Activated naive CD4-positive, alpha-beta T cell treated with anti-CD3 and anti-CD28 coated beads, Interleukin-2, amount 10 ng/mL, durations not matched to agents 7 days and 5 days (primary cell): Measurements from ENCODE around the gene IKZF2.

Experiments used
- CTCF ChIA-PET: fragments of 350-600 bp; sonication (Branson Sonifier 250); formaldehyde crosslinking; loops from one replicate; lab custom pipeline; 2021; ENCODE audit warnings: antibody characterized with exemption; lab: Charles Lee
- DNase-seq: peaks from one replicate; pipeline ENCODE4 v3.0.0-alpha.2; 2020
- H3K27ac Mint-ChIP-seq: one replicate; pipeline ENCODE4 v1.8.0; 2021; ENCODE audit warnings: mild to moderate bottlenecking, moderate library complexity, mixed read lengths
- H3K27me3 Mint-ChIP-seq: one replicate; pipeline ENCODE4 v1.8.0; 2021; ENCODE audit warnings: mild to moderate bottlenecking, mixed read lengths
- H3K36me3 Mint-ChIP-seq: one replicate; pipeline ENCODE4 v1.8.0; 2021; ENCODE audit warnings: mixed read lengths
- H3K4me1 Mint-ChIP-seq: one replicate; pipeline ENCODE4 v1.8.0; 2021; ENCODE audit warnings: mixed read lengths
- H3K4me3 Mint-ChIP-seq: one replicate; pipeline ENCODE4 v1.8.0; 2021; ENCODE audit warnings: mild to moderate bottlenecking, moderate library complexity, mixed read lengths
- H3K9me3 Mint-ChIP-seq: one replicate; pipeline ENCODE4 v1.8.0; 2021; ENCODE audit warnings: mixed read lengths

The IKZF2 gene

DNA sequence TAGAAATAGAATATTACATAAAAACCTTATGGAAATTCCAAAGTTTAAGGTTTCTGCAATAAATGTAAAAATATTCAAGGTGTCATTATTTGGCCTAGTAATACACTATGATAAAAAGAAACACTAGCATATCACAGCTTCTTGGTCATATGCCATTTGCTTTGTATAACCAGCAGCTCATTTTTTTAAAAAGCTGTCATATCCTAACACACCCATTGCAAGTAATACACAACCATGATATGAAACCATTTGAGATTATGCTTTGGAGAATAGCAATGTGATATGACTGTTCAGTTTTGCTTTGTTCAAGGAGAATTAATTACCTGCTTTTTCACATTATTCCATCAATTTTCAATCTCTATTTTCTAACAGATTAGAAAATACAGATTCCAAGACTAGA, 149.0 kb downstream of the IKZF2 start:
- no peaks in the 10 kb centered on the region for H3K36me3 Mint-ChIP-seq
- peaks cover 4% of the 10 kb centered on the region for H3K4me1 Mint-ChIP-seq
- H3K27me3 Mint-ChIP-seq, result no peaks in the 10 kb centered on the region
- CTCF ChIA-PET, result no interaction called here
- H3K9me3 Mint-ChIP-seq, result no peaks in the 10 kb centered on the region
- no peak overlapping the region for H3K4me3 Mint-ChIP-seq
- no peak overlapping the region for H3K27ac Mint-ChIP-seq
- DNase-seq, result no peak

DNA sequence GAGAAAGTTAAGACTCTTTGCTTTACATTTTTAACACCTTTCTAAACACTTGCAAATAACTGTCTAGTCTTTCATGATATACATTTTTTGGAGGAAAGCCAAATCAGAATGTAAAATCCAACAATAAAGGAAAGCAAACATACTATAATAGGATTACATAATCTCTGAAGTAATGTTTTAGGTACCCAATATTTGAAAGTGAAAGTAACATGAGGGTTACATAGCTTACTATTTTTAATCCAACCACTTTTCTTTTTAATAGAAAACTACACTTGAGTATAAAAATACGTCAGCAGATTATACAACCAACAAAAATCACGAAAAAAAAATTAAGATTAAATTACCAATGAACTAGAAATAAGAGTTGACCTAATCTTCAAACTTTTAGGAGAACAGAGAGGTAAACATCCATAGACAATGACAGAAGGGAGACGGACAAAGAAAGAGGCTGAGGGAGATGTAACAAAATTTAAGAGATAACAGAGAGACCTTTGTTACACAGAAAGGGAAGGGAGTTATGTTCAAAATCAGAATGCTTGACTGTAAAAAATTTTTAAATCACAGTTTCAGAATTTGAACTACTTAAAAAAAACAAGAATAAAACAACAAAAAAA, 150.0 kb downstream of the IKZF2 start:
- peak overlapping the region; percentile 19 for H3K4me3 Mint-ChIP-seq
- no peak overlapping the region for H3K27ac Mint-ChIP-seq
- H3K4me1 Mint-ChIP-seq, result peaks cover 4% of the 10 kb centered on the region
- DNase-seq, result no peak
- no peaks in the 10 kb centered on the region for H3K27me3 Mint-ChIP-seq
- H3K9me3 Mint-ChIP-seq, result no peaks in the 10 kb centered on the region
- no peaks in the 10 kb centered on the region for H3K36me3 Mint-ChIP-seq
- CTCF ChIA-PET, result no interaction called here

DNA sequence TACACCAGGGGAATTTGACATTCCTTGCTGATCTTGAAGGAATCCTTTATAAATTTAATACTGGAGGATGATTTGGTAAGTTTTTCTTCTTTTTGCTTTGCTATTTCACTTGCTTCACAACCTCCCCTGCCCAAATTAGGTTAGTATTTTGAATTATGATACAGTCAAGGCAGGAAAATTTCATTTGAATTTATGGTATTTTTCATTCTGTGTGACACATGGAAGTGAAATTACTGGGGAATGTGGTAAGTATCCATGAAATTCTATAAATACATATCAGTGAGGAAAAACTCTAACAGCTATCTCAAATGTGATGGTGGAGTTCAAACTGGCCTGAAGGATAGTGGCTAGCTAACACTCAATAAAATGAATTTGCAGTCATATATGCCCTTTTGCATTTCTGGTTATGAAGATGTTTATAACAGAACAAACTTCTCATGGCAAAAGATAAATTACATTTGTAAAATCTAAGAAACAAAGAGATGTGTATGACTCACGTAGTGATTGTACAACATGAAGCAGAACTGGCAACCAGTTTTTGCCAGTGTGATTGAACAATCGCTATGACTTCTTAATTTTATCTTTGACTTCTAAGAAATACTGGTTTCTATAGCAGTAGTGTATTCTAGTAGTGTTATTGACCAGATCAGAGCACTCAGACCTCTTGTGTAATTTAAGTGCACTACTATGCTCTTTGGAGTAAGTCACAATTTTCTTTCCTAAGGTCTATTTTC, 152.6 kb downstream of the IKZF2 start:
- H3K36me3 Mint-ChIP-seq, result no peaks in the 10 kb centered on the region
- H3K27ac Mint-ChIP-seq, result no peak overlapping the region
- DNase-seq, result no peak
- H3K4me1 Mint-ChIP-seq, result peaks cover 4% of the 10 kb centered on the region
- no peaks in the 10 kb centered on the region for H3K9me3 Mint-ChIP-seq
- H3K27me3 Mint-ChIP-seq, result no peaks in the 10 kb centered on the region
- H3K4me3 Mint-ChIP-seq, result no peak overlapping the region
- CTCF ChIA-PET, result no interaction called here

DNA sequence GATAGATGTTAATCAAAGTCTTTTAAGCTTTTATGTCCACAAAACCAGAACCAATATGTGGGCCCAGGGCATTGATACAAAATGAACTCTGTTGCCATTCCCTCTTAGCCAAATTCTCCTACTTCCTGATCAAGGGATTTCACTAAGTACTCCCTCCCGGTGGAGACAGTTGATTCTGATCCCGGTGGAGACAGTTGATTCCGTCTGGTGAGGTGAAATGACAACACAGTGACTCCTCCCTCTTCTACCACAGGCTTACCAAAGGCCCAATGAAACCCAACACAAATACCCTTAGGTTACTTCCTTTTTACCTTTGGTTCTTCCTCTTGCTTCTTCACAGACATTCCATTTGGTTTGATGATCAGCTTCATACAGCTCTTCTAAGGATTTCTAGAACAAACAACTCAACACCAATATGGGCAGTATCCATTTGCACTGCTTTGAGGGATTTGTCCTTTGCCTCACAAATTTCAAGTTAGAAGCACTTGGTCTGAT, 153.8 kb downstream of the IKZF2 start:
- H3K36me3 Mint-ChIP-seq, result no peaks in the 10 kb centered on the region
- no peak for DNase-seq
- CTCF ChIA-PET, result no interaction called here
- H3K4me1 Mint-ChIP-seq, result peaks cover 4% of the 10 kb centered on the region
- no peak overlapping the region for H3K4me3 Mint-ChIP-seq
- H3K27ac Mint-ChIP-seq, result no peak overlapping the region
- no peaks in the 10 kb centered on the region for H3K27me3 Mint-ChIP-seq
- no peaks in the 10 kb centered on the region for H3K9me3 Mint-ChIP-seq

DNA sequence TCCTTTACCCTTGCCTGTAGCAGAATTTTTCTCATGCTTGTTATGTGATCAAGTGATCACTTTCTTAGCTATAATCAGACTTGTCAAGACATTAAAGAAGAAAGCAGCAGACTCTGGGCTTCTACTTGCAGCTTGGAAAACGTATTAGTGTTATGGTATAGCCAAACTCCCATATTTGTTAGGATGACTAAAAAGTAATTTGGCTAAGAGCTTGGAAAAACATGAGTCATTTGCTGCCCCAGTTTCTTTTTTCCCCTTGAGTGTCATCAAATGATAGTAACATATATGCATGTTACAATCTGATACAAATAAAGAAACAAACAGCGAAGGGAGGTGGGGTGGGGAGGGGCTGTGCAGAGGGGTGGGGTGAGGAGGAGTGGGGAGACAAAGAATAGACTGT, 155.5 kb downstream of the IKZF2 start:
- Mint-ChIP-seq H3K9me3 (no peaks in the 10 kb centered on the region), H3K4me1 (no peaks in the 10 kb centered on the region), H3K36me3 (no peaks in the 10 kb centered on the region), H3K4me3 (no peak overlapping the region), H3K27me3 (no peaks in the 10 kb centered on the region), H3K27ac (no peak overlapping the region)
- CTCF ChIA-PET, result no interaction called here
- DNase-seq, result no peak

DNA sequence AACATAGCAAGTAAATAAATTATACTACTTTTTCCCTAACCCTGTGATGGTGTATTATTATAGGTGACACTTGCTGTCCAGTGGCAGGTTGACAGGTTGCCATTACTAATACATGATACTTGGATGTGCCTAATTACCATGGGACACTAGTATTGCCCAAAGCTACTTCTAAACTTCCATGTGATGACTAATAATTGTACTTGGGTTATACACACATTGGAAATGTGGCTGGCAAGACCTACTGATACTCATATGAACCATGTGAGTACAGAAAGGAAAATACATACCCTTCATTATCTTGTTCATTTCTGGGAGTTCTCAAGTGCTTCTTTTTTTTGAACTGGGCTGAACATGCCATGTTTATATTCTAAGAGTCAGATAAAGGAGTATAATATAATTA, 156.4 kb downstream of the IKZF2 start:
- CTCF ChIA-PET, result no interaction called here

DNA sequence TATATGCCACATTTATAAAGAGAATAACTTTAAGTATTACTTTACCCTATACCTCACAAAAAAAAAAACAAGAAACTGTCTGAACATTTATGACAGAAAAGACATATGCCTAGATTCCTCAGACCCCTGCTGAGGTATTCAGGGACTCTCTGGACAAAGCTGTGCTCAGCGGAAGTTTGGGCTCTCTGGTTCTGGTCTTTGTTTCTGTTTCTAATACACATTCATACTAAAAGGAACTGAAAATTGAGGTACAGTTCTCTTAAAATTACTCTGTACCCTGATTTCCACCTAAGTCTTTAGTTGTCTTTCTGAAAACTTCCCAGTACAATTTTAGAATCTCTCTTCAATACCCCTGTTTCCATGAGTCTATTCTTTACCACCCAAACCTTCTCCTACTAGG, 160.3 kb downstream of the IKZF2 start:
- DNase-seq, result no peak
- Mint-ChIP-seq H3K4me1 (no peaks in the 10 kb centered on the region), H3K27me3 (no peaks in the 10 kb centered on the region), H3K4me3 (no peak overlapping the region), H3K9me3 (no peaks in the 10 kb centered on the region), H3K36me3 (no peaks in the 10 kb centered on the region), H3K27ac (no peak overlapping the region)
- CTCF ChIA-PET, result no interaction called here

More for the DNA sequence above, 156.4 kb downstream of the IKZF2 start:
- no peak for DNase-seq
- Mint-ChIP-seq H3K27ac (no peak overlapping the region), H3K27me3 (no peaks in the 10 kb centered on the region), H3K9me3 (no peaks in the 10 kb centered on the region), H3K4me3 (no peak overlapping the region), H3K36me3 (no peaks in the 10 kb centered on the region), H3K4me1 (no peaks in the 10 kb centered on the region)

DNA sequence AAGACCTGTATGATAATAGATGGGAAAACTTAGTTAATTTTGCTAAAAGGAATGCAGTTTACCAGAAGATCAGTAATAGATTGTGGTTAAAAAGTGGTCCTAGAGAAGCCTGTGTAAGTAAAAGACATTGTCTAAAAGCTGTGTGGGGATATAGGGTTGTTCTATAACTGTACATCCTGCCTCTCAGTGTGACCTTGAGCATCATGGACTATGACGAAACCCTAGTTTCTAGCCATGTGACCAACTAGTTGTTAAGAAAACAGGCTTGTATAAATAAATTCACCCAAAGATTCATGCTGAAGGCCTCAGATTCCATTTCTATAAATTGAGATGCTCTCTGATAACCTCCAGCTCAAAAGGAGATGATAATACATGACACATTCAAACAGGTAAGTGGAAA, 160.7 kb downstream of the IKZF2 start:
- CTCF ChIA-PET, result no interaction called here
- Mint-ChIP-seq H3K36me3 (no peaks in the 10 kb centered on the region), H3K4me1 (no peaks in the 10 kb centered on the region), H3K4me3 (no peak overlapping the region), H3K9me3 (no peaks in the 10 kb centered on the region), H3K27ac (no peak overlapping the region), H3K27me3 (no peaks in the 10 kb centered on the region)
- no peak for DNase-seq

DNA sequence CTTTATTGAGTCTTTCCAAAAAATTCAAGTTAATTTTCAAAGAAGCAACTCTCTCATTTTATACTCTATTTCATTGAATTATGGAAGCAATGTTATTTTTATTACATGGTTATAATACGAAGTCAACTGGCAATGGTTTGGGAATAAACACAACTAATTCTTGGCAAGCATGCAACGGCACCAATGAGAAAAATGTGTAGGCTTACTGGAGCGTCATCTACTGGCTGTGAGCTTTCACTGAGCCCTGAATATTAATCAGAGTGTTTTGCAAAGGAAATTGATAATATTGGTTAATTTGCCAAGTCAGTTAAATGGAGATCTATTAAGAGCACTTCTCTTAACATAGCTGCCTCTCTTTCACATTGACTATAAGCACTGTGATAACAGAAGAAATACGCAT, 163.9 kb downstream of the IKZF2 start:
- CTCF ChIA-PET, result no interaction called here
- DNase-seq, result no peak
- Mint-ChIP-seq H3K4me1 (no peaks in the 10 kb centered on the region), H3K9me3 (no peaks in the 10 kb centered on the region), H3K36me3 (no peaks in the 10 kb centered on the region), H3K4me3 (no peak overlapping the region), H3K27me3 (no peaks in the 10 kb centered on the region), H3K27ac (no peak overlapping the region)

DNA sequence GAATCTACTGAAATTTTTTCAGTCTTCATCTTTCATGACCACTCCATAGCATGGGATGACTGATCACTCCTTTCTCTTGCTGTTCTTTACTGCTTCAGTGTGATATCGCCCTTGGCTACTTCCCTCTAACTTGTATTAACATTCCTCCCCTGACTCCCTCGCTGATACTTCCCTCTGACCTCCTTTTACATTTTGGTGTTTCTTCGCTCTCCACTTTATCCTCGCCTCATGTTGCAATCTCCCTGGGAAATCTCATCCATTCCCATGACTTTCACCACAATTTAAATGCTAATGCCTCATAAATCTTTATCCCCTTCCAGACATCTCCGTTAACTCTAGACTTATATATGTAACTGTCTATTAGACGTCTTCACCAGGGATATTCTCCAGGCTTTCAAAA, 167.3 kb downstream of the IKZF2 start:
- H3K4me1 Mint-ChIP-seq, result peaks cover 4% of the 10 kb centered on the region
- H3K27me3 Mint-ChIP-seq, result no peaks in the 10 kb centered on the region
- H3K27ac Mint-ChIP-seq, result no peak overlapping the region
- H3K36me3 Mint-ChIP-seq, result no peaks in the 10 kb centered on the region
- no peaks in the 10 kb centered on the region for H3K9me3 Mint-ChIP-seq
- no peak overlapping the region for H3K4me3 Mint-ChIP-seq
- DNase-seq, result no peak
- CTCF ChIA-PET, result no interaction called here

DNA sequence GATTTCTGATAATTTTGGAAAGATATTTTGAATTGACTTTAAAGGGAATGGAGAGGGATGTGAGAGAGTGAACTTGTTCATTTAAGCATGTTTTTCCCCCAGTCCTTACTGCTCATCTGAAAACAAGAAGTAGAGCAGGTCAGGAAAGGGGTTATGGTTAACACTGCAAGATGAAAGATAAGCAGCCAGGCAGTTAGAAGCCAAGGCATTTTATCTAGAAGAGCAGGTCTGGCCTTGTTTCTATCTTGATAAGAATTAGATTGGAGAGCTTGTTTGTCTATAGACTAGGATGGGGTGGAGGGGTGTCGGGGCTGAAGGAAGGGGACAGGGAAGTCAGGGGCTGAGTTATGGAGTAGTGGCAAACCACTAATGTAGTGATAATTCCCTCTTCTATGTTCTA, 171.6 kb downstream of the IKZF2 start:
- H3K4me3 Mint-ChIP-seq, result no peak overlapping the region
- H3K9me3 Mint-ChIP-seq, result no peaks in the 10 kb centered on the region
- H3K27ac Mint-ChIP-seq, result no peak overlapping the region
- no peaks in the 10 kb centered on the region for H3K27me3 Mint-ChIP-seq
- DNase-seq, result no peak
- H3K4me1 Mint-ChIP-seq, result peaks cover 4% of the 10 kb centered on the region
- CTCF ChIA-PET, result interaction anchor here (0.7 kb wide), 1 partner anchor 39 kb away, joined by 3 read pairs; no protein-coding TSS in a partner anchor
- no peaks in the 10 kb centered on the region for H3K36me3 Mint-ChIP-seq

DNA sequence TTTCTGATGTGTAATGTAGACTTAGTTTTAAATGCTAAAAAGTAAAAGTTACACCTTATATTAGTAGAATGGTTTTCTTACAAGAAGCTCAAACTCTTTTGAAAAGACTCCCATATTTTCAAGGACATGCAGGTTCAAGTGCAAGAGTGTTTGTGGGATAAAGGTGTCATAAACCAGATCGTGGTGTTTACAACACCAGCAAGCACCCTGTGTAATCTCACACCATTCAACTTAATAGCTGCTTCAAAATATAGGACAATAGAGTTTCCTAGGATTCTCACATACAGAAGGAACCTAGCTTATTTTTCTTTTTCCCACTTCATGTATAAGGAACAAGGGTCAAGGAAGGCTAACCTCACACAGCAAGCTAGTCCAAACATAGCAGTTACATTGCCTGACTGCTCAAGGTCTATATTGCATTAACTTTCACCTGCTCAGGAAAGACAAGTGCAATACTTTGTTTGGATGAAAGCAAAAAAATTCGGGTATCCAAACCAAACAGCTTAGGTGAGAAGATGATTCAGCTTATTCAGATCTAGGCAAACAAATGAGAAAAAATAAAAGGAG, 172.3 kb downstream of the IKZF2 start:
- CTCF ChIA-PET, result interaction anchor here (0.7 kb wide), 1 partner anchor 38 kb away, joined by 3 read pairs; no protein-coding TSS in a partner anchor
- peaks cover 4% of the 10 kb centered on the region for H3K4me1 Mint-ChIP-seq

DNA sequence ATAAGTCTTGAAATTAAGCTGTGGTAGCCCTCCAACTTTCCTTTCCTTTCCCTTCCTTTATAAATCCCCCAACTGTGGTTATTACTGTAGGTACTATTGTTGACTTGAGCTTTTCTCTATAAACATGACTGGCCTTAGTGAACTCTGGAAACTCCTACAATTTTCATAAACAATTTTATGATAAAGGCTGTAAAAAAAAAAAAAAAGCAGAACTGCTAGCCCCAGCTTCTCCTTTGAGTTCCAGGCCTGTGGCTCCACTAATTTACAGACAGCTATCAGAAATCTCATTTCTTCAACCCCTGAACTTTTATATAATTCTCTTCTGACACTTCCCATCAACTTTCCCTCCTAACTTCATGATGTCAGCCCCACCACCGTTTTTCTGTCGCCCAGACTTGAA, 174.3 kb downstream of the IKZF2 start:
- Mint-ChIP-seq H3K9me3 (no peaks in the 10 kb centered on the region), H3K27ac (no peak overlapping the region), H3K4me3 (no peak overlapping the region), H3K36me3 (no peaks in the 10 kb centered on the region), H3K4me1 (peaks cover 4% of the 10 kb centered on the region), H3K27me3 (no peaks in the 10 kb centered on the region)
- CTCF ChIA-PET, result no interaction called here
- no peak for DNase-seq

More for the DNA sequence above, 172.3 kb downstream of the IKZF2 start:
- Mint-ChIP-seq H3K27me3 (no peaks in the 10 kb centered on the region), H3K36me3 (no peaks in the 10 kb centered on the region), H3K4me3 (no peak overlapping the region), H3K9me3 (no peaks in the 10 kb centered on the region), H3K27ac (no peak overlapping the region)
- no peak for DNase-seq

DNA sequence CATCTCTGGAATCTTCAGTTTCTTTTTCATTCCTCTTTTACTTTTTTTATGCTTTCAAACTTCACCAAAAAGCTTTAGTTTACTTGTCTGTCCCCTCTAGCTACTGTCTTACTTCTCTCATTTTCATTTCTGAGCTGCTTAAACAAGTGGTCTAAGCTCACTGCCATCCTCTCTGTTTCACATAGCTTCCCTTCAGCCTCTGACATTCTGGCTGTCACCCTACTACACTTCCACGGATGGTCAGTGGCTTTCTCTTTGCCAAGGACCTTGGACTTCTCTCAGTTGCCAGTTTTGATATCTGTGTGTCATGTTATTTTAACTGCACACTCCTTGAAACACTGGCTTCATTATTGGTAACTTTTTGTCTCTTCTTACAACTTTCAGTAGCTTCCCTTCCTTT, 176.1 kb downstream of the IKZF2 start:
- H3K9me3 Mint-ChIP-seq, result no peaks in the 10 kb centered on the region
- no peak overlapping the region for H3K27ac Mint-ChIP-seq
- no peak for DNase-seq
- peaks cover 4% of the 10 kb centered on the region for H3K4me1 Mint-ChIP-seq
- H3K27me3 Mint-ChIP-seq, result no peaks in the 10 kb centered on the region
- no peak overlapping the region for H3K4me3 Mint-ChIP-seq
- H3K36me3 Mint-ChIP-seq, result no peaks in the 10 kb centered on the region
- CTCF ChIA-PET, result no interaction called here

DNA sequence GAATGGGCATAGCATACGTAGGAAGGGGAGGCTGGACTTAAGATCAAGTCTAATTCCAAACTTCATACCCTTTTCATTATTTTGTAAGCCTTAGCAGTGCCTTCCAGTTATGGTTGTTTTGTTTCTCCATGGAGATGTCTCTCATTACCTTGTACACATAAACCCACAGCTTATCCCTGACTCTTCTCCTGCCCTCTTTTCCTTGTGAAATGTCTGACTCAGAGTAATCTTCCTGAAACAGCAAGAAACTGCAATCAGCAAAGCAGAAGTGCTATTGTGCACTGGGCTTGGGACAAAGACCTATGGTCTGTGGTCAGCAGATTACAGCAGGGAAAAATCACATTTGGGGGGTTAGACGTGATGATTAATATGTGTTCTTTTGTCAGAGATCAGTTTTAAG, 176.7 kb downstream of the IKZF2 start:
- no peak overlapping the region for H3K4me3 Mint-ChIP-seq
- peaks cover 1% of the 10 kb centered on the region for H3K4me1 Mint-ChIP-seq
- H3K27me3 Mint-ChIP-seq, result no peaks in the 10 kb centered on the region
- no peaks in the 10 kb centered on the region for H3K36me3 Mint-ChIP-seq
- no peak for DNase-seq
- H3K27ac Mint-ChIP-seq, result no peak overlapping the region
- no peaks in the 10 kb centered on the region for H3K9me3 Mint-ChIP-seq
- CTCF ChIA-PET, result no interaction called here
